GM12801 (cell line): Measurements from ENCODE around the gene ST6GALNAC1.

Experiments
- CTCF ChIP-seq: IDR thresholded peaks from one replicate; pipeline ENCODE4 v1.5.1; 2011; ENCODE audit warnings: control low read depth; ENCODE audit not compliant: insufficient read length; ENCODE audit errors: extremely low read depth

Gene ST6GALNAC1

GRCh38 chr17:76681222-76682137 lies 37.9 kb upstream of the ST6GALNAC1 start:
- TF ChIP-seq CTCF: no peak

GRCh38 chr17:76679239-76679638 lies 35.7 kb upstream of the ST6GALNAC1 start:
- TF ChIP-seq CTCF: no peak

GRCh38 chr17:76678330-76678729 lies 34.8 kb upstream of the ST6GALNAC1 start:
- no peak for TF ChIP-seq CTCF

GRCh38 chr17:76677406-76677805 lies 33.8 kb upstream of the ST6GALNAC1 start:
- no peak for TF ChIP-seq CTCF

GRCh38 chr17:76676629-76677028 lies 33.1 kb upstream of the ST6GALNAC1 start:
- no peak for TF ChIP-seq CTCF

- TF ChIP-seq CTCF: no peak
Measured at GRCh38 chr17:76675648-76676047, 32.1 kb upstream of the ST6GALNAC1 start.

DNA sequence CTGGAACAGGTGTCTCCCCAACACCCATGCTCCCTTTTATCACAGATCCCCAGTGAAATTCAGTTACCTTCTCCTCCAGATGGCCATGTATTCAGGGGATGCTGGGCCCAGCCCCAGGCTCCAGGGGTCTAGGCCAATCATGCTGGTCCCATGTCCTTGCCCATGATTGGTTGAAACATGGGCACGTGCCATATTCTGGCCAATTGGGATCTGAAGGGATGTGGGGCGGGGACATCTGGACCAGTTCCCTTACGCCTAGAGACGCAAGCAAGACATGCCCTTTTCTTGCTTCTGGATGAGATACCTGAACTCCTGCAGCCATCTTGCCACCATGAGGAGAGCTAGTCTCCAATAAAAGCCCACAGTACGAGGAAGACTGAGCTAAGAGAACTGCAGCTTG lies 31.0 kb upstream of the ST6GALNAC1 start:
- TF ChIP-seq CTCF: no peak
